Loucy (cell line): ENCODE data around the gene TMEM11.
"Not testable (repeated sequence)": the region's sequence is repeated elsewhere in the genome, so short reads cannot be mapped to it uniquely, and the experiment has no call there.

ENCODE experiments used
- CTCF ChIP-seq: fragments of 200-600 bp; sonication (generic); conservative IDR thresholded peaks from 2 replicates; pipeline ENCODE4 v1.5.1; 2014; ENCODE audit warnings: mild to moderate bottlenecking, antibody characterized with exemption, low read length
- EZH2phosphoT487 ChIP-seq: fragments of 200-600 bp; IDR thresholded peaks from 2 replicates; pipeline ENCODE4 v1.6.1; 2018; ENCODE audit warnings: antibody characterized with exemption, mild to moderate bottlenecking, moderate library complexity, borderline replicate concordance

GRCh38 chr17:21192414-21192813, 21.5 kb downstream of the TMEM11 start:
- not testable (repeated sequence) for TF ChIP-seq CTCF, EZH2phosphoT487
